ENCODE results near the gene TBC1D16. TPM values are rescaled to one million over a fixed set of nuclear protein-coding genes. Genes with fewer than 3 reads are reported as not detected.

The TBC1D16 gene
- total RNA-seq, 1 donor: 37.8 TPM

- H3K4me3 ChIP-seq (ENCODE audit: low read depth, low read length): no peak overlapping the region
- DNase-seq (ENCODE audit: low read depth): no peak
- no peak for TF ChIP-seq CTCF (IDR thresholded peaks at IDR 0.05; ENCODE audit: insufficient read depth, low read length)
These were observed 16.6 kb downstream of the TBC1D16 start for GRCh38 chr17:80018917-80019651.

DNA sequence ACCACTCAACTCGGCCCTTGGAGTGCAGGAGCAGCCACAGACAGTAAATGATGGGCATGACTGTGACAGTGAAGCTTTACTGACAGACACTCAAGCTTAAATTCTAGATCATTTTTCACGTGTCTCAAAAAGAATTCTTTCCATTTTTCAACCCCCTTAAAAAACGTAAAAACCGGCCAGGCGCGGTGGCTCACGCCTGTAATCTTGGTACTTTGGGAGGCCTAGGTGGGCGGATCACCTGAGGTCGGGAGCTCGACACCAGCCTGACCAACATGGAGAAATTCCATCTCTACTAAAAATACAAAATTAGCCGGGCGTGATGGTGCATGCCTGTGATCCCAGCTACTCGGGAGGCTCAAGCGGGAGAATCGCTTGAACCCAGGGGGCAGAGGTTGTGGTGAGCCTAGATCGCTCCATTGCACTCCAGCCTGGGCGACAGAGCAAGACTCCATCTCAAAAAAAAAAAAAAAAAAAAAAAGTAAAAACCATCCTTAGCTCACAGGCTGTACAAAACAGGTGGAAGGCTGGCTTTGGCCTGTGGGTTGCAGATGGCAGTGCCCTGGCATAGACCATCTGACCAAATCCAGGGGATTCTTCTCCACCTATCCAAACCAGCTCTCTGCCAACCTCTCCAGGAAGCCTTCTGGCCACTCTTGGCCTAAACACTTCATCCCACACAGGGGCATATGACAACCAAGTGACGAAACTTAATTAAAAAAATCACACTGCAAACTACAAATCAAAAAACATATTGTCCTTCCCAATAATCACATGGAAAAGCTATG lies 18.3 kb downstream of the TBC1D16 start:
- no peak overlapping the region for H3K4me3 ChIP-seq (ENCODE audit: low read depth, low read length)

DNA sequence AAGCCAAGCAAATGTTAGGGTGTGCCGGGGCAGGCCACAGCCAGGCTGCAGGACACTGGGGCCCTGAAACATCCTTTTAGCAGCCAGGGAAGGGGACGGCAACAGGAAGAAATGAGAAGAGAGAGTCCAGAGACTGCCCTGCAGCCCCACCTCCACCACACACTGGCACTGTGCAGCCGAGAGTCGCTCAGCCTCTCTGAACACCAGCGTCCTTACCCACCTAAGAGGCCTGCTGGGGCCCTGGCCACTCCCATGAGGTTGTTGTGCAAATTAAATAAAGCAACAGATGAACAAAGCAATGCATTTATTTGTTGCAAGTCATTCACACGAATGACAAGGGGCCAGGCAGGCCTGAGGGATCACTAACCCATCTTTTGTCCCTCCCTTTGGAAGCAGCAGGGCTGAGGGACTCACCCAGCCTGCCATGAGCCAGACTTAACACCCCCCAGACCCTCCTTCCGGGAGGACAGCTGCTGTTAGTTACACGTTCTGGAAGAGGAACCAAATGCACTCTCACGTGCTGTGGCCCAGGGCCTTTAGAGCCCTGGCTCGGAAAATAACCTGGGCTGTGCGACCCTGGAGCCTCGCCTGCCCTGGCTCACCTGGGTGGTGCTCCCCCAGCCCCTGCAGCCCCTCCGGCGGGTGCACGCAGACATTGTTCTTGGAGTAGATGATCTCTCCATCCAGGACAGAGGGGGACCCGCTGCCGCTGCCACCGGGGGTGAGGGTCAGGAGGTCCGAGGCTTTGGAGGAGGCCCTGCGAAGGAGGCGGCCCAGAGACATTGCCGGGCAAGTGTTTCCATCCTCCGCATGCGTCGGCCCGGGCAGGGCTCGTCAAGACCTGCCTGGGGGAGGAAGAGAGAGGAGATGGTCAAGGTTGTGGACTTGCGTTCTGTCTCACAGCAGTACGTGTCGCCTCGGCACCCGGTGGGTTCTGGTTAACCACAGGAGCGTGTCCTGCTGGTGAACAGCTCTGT lies 22.6 kb downstream of the TBC1D16 start:
- no peak overlapping the region for H3K4me3 ChIP-seq (ENCODE audit: low read depth, low read length)
- no peak for TF ChIP-seq CTCF (IDR thresholded peaks at IDR 0.05; ENCODE audit: insufficient read depth, low read length)
- no peak for DNase-seq (ENCODE audit: low read depth)

More for the DNA sequence above, 18.3 kb downstream of the TBC1D16 start:
- no peak for TF ChIP-seq CTCF (IDR thresholded peaks at IDR 0.05; ENCODE audit: insufficient read depth, low read length)
- DNase-seq (ENCODE audit: low read depth): no peak

GRCh38 chr17:80011989-80012555 lies 23.6 kb downstream of the TBC1D16 start:
- no peak for TF ChIP-seq CTCF (IDR thresholded peaks at IDR 0.05; ENCODE audit: insufficient read depth, low read length)

DNA sequence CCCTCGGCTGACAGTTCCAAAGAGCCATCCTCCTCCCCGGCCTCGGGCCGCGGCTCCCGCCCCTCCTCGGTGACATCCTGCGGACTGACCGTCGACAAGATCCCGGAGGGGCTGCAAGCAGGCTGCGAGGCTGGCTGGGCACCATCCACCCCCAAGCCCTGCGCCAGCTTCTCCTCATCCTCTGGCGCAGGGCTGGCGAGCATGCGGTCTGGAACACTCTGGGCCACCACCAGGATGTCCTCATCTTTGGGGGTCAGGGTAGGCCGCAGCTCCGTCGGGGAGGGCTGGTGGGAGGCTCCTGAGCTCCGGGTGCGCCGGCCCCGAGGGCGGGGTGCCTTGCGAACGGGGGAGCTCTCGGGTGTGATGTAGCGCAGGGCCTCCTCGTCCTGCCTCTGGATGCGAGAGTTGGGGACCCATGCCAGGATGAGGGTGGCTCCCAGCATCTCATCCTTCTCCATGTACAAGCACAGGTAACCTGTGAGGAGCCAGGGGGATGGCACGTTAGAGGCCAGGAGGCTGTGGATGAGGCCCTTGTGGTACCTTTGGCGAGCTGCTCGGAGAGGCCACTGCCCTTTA lies 25.3 kb downstream of the TBC1D16 start:
- no peak for TF ChIP-seq CTCF (IDR thresholded peaks at IDR 0.05; ENCODE audit: insufficient read depth, low read length)
- DNase-seq (ENCODE audit: low read depth): no peak

More at GRCh38 chr17:80011989-80012555, 23.6 kb downstream of the TBC1D16 start:
- no peak overlapping the region for H3K4me3 ChIP-seq (ENCODE audit: low read depth, low read length)
- DNase-seq (ENCODE audit: low read depth): no peak

More for the DNA sequence above, 25.3 kb downstream of the TBC1D16 start:
- H3K4me3 ChIP-seq (ENCODE audit: low read depth, low read length): no peak overlapping the region

All from fibroblast of the aortic adventitia (primary cell).